H54 (cell line): Measurements from ENCODE around the gene SERPINE2.
A peak's percentile ranks its signal among the peaks of the same experiment; 100 is the strongest.
"Not testable (repeated sequence)": the region's sequence is repeated elsewhere in the genome, so short reads cannot be mapped to it uniquely, and the experiment has no call there.

Source experiments
- DNase-seq: peaks from one replicate; pipeline ENCODE4 v3.0.0; 2011; ENCODE audit warnings: low spot score, mixed read lengths; ENCODE audit not compliant: insufficient read length
- FAIRE-seq: peaks from 3 replicates; lab custom pipeline; 2011; peaks lifted over from hg19 to GRCh38; lab: Jason Lieb, UNC
- POLR2A ChIP-seq: IDR thresholded peaks from 2 replicates; pipeline ENCODE4 v1.6.1; 2011; ENCODE audit warnings: low read depth, mild to moderate bottlenecking, low read length

SERPINE2 gene

DNA sequence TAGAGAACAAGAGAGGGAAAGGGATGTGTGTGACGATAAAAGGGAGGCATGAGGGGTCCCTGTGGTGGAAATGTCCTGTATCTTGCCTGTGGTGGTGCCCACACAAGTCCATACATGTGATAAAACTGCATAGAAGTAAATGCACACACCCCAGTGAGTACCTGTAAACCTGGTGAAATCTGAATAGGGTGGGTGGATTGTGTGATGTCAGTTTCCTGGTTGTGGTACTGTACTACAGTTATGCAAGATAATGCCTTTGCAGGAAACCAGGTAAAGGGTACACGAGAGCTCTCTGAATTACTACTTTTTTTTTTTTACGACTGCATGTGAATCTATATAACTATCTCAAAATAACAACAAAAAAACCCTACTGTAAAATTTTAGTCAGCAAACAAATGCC, 22.1 kb downstream of the SERPINE2 start:
- no peak for TF ChIP-seq POLR2A
- no peak for DNase-seq
- no peak for FAIRE-seq

DNA sequence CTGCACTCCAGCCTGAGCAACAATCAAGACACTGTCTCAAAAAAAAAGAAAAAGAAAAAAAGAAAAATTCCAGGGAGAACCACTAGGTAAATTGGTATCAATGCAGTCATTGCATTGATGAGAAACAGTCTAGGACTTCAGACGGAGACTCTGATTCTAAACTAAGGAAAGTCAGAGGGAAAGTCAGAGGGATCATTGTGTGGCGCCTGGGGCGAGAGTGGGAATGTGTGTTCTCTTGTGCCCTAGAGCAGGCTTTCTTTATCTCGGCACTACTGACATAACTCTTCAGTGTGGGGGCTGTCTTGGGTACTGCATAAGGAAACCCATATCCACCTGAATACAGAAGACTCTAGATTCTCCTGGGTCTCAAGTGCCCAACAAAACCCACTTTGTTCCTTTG, 24.8 kb downstream of the SERPINE2 start:
- no peak for FAIRE-seq
- no peak for TF ChIP-seq POLR2A
- no peak for DNase-seq

GRCh38 chr2:224011837-224012236, 27.2 kb downstream of the SERPINE2 start:
- DNase-seq (no peak), FAIRE-seq (no peak)
- no peak for TF ChIP-seq POLR2A

DNA sequence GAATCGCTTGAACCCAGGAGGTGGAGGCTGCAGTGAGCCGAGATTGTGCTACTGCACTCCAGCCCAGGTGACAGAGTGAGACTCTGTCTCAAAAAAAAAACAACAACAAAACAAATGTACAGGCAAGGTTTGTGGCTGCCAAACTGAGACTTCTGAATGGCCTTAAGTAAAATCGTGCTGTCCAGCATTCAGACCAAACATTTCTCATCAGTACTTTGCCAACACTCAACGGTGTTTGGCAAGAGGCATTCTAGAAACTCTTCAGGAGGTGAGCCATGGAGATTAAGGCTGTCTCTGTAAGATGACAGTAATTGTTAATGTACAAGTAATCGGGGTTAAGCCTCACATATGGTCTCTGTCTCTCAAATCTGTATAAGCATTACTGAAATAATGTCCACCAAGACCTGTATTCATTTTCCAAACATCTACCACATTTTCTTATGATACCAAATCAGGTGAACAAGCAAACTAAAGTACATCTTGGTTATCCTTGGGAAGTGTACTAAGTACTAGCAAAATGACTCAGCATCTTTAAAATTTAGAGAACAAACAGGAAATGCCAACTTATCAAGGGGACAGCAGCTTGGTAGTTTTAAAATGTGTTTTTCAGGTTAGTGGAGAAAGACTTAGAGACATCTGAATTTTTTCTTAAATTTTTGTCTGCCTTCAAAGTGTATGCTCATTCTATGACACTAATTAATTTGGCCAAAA, 29.3 kb downstream of the SERPINE2 start:
- peak; percentile 67 for FAIRE-seq
- TF ChIP-seq POLR2A = no peak

DNA sequence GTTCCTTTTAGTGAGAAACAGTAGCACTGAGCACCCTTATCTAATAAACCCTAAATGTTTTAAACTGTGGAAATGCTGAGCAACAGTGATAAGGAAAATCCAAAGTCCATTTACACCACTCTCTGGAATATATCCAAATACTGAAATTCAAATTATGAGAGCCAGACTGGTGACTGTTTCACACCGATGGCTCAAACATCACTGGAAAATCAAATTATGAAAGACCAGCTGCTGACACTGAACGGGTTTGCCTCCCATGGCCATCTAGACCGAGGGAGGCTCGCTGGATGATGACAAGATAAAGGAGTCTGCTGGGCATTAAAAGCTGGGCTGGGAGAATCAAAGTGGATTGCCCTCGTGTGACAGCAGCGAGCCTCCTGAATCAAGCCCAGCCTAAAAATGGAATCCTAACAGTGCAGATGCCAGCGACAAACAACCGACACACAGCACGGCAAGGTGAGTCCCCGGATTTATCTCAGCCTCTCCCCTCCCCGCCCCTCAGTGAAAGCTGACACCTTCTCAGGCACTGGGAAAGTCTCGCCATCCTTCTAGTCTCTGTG, 30.3 kb downstream of the SERPINE2 start:
- TF ChIP-seq POLR2A = no peak
- DNase-seq = no peak
- no peak for FAIRE-seq

More for the DNA sequence above, 29.3 kb downstream of the SERPINE2 start:
- no peak for DNase-seq

- FAIRE-seq = no peak
- DNase-seq = no peak
- TF ChIP-seq POLR2A = no peak
Measured at GRCh38 chr2:224004105-224004695, 34.9 kb downstream of the SERPINE2 start.

GRCh38 chr2:224000662-224001061, 38.4 kb downstream of the SERPINE2 start:
- DNase-seq, FAIRE-seq: not testable (repeated sequence)

DNA sequence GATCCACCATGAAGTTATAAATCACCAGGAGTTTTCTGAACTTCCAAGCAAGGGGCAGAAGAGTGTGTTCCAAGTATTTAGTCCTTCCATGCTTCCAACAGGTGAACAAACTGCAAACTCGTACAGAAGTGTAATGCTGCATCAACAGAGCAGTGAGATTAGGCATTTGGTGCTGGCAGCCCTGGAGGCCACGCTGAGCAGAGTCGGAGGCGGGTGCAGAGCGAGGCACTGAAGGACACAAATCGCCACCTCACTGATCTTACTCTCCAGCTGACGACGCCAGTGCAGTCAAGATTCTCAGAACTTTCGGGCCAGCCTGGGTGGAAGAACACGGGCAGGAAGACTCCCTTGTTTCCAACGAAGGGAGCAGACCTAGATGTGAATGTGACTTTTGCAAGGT, 39.2 kb downstream of the SERPINE2 start:
- DNase-seq = no peak
- TF ChIP-seq POLR2A = no peak
- FAIRE-seq = no peak

DNA sequence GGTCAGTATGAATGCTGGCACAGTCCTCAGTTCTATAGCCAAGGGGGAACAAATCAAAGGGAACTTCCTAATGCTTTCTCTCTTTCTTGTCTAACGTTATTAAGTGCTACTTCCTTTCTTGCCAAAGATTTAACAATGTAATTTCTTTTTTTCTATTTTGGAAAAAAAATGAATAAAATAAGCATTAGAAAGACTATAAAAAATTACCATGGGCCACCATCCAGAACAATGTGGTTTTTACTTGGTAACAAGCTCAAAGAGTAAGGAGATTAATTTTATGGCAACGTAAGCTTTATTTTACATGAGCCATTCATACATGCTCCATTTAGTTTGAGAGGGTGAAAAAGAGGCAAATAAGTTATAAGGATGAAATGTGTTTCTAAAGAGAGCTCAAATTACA, 40.1 kb downstream of the SERPINE2 start:
- TF ChIP-seq POLR2A = no peak
- FAIRE-seq = no peak
- no peak for DNase-seq

DNA sequence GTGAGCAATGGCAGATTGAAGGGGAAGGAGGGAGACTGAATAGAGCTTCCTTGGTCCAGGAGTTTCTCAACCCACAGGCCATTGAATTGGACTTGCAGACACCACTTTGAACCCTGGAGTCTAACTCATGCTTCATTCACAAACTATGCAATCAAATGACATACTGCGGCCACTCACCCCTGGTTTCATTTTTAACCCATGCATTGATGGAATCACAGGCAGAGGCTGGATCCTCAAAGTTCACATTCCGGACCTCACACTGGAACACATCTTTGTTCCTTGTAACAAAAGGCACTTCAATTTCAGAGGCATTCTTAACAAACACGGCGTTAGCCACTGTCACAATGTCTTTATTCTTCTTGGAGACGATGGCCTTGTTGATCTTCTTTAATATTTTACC, 41.1 kb downstream of the SERPINE2 start:
- FAIRE-seq = no peak
- peak; percentile 12 for DNase-seq
- no peak for TF ChIP-seq POLR2A

DNA sequence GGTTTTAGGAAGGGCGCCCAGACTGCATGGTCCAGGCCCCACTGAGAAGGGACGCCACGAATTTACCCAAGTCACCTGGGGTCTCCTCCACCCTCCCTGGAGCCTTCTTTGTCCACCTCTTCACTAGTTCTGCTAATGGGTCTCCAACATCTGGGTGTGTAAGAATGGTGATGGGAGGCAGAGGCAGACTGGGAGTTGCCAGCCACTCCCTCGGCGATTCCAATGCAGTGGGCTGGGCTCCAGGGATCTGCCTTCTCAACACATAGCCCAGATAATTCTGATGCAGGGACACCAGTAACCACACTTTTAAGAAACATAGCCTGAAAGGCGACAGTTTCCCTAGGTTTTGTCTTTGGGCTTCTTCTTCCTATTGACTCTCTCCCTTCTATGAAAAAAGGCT, 42.7 kb downstream of the SERPINE2 start:
- no peak for FAIRE-seq

GRCh38 chr2:223995569-223995968, 43.5 kb downstream of the SERPINE2 start:
- no peak for TF ChIP-seq POLR2A
- FAIRE-seq (no peak), DNase-seq (peak; percentile 23)

More for the DNA sequence above, 42.7 kb downstream of the SERPINE2 start:
- no peak for TF ChIP-seq POLR2A
- DNase-seq = no peak

DNA sequence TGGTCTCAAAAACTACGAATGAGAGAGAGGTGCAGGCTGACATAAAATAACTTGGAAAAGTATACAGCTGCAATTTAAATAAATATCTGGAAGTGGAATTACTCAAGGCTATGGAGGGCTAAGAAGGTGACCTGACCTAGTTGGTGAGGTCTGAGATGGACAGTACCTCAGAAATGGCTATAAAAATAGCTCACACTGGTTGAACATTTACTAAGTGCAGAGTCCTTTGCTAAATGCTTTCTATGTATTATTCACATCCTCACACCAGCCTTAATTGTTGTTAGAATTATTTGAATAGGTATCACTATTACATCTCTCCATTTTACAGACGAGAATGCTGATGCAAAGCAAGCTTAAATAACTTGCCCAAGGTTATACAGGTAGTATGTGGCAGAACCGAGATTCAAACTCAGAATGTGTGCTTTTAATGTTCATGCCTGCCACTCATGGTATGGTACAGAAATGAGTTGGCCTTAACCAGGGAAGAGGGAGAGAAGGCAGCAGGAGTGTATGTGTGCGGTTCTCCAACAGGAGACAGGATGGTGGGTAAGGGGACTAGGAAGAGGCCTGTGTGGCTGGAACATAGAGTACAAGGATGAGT, 44.4 kb downstream of the SERPINE2 start:
- no peak for TF ChIP-seq POLR2A
- FAIRE-seq (no peak), DNase-seq (no peak)

DNA sequence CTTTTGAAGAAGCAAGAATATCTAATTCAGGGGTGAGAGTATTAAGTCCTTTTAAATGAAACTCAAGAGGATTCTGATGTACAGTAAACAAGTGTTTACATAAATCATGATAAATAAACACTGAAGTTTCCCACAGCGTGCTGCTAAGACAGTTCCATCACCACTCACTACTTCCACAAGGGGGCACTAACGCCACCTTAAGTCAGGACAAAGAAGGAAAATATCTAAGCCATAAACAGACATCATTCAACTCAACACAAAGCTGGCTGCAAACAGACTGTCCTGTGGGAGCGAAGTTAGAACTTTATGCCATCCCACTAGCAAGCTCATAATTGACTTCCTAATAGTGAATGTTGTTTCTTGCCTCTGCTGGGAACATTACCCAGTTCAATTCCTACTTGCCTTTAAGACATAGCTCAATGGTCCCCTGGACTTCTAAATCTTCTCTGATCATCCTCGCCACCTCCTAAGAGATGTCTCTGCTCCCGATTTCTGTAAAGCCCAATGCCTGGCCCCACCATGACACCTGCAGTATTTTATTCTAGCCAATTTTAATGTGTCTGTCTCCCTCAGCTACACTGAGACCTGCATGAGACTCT, 45.4 kb downstream of the SERPINE2 start:
- TF ChIP-seq POLR2A = no peak
- peak; percentile 90 for FAIRE-seq
- peak; percentile 56 for DNase-seq
